NCI-H2081 treated with DMSO at 0.1 percent for 48 hours (cell line): ENCODE results near the gene NUTM2B.
"Not testable (repeated sequence)": the region's sequence is repeated elsewhere in the genome, so short reads cannot be mapped to it uniquely, and the experiment has no call there.

Experiments
- DNase-seq: peaks from one replicate; lab custom pipeline; 2025; lab: John Stamatoyannopoulos, UW

Gene NUTM2B, protein sequence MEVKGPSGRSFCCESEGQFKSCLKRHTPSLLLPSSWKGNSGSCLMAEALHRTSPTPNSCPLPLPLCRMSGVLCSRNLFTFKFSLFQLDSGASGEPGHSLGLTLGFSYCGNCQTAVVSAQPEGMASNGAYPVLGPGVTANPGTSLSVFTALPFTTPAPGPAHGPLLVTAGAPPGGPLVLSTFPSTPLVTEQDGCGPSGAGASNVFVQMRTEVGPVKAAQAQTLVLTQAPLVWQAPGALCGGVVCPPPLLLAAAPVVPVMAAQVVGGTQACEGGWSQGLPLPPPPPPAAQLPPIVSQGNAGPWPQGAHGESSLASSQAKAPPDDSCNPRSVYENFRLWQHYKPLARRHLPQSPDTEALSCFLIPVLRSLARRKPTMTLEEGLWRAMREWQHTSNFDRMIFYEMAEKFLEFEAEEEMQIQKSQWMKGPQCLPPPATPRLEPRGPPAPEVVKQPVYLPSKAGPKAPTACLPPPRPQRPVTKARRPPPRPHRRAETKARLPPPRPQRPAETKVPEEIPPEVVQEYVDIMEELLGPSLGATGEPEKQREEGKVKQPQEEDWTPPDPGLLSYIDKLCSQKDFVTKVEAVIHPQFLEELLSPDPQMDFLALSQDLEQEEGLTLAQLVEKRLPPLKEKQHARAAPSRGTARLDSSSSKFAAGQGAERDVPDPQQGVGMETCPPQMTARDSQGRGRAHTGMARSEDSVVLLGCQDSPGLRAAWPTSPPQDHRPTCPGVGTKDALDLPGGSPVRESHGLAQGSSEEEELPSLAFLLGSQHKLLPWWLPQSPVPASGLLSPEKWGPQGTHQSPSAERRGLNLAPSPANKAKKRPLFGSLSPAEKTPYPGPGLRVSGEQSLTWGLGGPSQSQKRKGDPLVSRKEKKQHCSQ

DNA sequence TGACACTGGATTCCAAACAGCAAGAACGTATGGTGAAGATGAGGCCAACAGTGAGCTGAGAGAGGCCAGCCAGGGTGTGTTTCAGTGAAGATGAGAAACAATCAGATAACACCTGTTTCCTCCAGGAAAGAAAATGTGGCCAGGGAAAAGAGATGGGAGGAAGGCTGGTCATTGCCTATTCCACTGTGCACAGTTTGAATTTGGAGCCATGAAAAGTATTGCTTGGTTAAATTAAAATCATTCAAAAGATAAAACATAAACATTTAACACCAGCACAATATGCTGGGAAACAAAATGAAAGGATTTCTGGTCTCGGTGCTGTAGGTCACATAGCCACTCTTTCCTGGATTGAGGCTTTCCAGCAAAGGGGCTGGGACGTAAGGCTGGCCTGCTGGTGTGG, at the start of gene NUTM2B:
Gene NUTM2B (plus strand): TSS at position 301 of the 400 bp plus-strand sequence. CDS start 383 bp downstream, outside the sequence.
- DNase-seq = not testable (repeated sequence)

DNA sequence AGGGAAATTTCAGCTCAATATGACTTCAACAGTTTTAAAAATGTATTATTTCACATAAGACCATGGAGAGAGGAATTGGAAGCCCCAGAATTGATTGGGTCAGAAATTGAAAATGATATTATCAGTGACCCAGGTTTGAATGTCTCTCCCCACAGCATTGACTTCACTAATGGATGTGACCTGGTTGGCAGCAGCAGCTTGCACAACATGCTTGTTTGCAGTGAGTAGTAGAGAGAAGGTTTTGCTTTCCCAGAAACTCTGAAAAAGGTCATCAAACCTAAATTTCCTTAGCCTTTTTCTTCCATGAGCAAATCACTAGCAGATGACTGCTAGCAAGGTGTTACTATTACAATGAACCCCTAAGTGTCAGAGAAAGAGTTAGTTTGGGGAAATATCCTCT, 39.7 kb upstream of the NUTM2B start:
- not testable (repeated sequence) for DNase-seq

DNA sequence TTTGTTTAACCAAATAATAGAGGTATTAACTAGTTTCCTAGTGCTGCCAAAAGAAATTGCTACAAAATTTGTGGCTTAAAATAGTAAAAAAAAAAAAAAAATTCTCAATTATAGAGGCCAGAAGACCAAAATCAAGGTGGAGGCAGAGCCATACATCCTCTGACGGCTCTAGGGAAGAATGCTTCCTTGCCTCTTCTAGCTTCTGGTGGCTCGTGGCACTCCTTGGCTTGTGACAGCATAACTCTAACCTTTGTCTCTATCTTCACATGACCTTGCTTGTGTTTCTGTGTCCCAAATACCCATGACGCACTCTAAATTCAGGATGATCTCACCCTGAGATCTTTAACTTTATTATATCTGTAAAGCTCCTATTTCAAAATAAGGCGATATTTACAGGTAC, 38.3 kb upstream of the NUTM2B start:
- not testable (repeated sequence) for DNase-seq

DNA sequence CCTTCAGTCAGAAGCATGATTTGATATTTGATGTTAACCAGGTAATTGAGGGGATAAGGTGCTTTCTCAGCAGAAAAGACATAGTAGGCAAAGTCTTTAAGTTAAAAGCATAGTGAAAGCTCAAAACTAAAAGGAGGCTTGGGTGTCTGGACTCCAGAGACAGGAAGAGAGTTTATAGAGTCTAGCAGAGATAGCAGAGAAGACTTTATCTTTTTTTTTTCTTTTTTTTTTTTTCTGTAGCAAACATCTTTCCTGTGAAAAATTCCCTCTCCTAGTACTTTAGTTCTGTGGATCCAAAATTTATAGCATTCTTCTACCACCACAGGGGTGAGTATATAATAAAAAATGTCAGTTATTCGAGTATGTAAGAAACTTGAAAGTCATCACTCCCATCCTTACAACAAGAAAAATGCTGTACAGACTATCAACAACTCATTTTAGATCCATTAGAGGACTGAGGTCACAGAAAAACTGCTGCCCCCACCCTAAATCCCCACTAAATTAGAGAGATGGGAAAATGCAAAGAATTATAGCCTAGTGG, 33.7 kb upstream of the NUTM2B start:
- not testable (repeated sequence) for DNase-seq

DNA sequence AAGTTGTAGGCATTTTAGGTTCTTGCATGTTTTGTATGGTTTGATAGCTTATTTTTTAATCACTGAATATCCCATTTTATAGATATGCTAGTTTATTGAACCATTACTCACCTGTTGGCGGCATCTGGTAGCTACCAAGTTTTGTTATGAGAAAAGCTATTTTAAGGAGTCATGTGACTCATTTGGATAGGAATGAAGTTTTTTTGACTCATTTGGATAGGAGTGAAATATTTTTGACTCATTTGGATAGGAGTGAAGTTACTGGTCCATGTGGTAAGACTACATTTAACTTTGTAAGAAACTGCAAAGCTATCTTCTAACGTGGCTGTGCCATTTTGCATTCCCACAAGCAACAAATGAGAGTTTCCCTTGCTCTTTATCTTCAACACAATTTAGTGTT, 28.1 kb upstream of the NUTM2B start:
- DNase-seq = not testable (repeated sequence)

DNA sequence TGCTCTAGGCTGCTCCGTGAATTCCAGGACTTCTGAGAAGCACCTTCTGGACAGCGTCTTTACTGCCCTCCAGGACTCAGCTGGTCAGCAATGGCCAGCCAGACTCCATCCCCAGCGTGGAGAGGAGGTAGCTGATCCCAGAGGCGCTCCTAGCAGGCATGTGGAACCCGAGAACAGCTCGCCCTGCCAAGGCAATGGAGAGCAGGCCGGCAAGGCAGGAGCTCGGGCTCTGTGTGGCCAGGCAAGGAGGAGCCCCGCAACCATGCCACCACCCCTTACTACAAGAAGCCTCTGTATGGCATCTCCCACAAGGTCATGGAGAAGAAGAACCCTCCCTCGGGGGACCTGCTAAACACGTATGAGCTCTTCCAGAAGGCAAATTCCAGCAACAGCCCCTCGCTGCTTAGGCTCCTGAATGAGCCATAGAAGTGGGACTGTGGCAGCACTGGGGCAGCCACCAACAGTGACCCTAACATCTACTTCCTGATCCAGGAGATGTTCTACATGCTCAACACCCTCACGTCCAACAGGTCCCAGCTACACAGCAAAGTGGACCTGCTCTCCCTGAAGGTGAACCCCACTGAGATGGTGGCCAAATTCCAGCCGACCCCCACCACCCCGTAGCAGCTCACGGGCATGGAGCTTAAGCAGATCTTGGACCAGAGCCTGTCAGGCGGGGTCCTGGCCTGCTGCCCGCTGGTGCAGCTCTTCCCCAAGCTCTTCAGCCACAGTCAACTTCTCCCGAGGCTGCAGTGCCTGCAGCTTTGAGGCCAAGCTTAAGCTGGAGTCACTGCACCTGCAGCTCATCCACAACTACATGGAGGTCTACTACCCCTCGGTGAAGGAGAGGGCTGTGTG, 19.8 kb upstream of the NUTM2B start:
- not testable (repeated sequence) for DNase-seq

DNA sequence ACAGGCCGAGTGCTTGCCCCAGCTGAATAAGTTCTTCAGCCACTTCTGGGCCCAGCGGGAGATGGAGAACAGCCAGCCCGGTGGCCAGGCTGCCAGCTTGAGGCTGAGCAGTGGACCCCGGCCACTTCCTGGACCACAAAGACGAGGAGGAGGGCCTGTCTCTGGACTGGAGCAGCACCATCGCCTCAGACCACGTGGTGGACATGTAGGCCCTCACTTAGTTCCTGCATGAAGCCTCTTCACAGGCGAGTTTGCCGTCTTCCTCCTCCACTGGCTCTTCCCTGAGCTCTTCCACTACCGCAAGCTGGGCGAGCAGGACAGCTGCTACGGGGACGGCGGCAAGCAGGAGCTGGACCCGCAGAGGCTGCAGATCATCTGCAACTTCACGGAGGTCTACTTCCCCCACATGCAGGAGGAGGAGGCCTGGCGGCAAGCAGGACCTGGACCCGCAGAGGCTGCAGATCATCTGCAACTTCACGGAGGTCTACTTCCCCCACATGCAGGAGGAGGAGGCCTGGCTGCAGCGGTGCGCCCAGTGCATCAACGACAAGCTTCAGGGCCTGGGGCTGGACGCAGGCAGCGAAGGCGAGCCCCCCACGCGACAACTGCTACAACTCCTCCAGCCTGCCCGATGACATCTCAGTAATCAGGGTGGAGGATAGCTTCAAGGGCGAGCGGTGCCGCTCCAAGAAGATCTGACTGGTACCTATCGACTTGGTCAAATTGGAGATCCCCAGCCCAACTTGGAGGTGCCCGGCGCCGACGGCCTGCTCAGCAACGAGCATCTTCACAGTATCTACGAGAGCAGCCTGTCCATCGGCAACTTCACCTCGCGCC, 18.9 kb upstream of the NUTM2B start:
- DNase-seq = not testable (repeated sequence)

DNA sequence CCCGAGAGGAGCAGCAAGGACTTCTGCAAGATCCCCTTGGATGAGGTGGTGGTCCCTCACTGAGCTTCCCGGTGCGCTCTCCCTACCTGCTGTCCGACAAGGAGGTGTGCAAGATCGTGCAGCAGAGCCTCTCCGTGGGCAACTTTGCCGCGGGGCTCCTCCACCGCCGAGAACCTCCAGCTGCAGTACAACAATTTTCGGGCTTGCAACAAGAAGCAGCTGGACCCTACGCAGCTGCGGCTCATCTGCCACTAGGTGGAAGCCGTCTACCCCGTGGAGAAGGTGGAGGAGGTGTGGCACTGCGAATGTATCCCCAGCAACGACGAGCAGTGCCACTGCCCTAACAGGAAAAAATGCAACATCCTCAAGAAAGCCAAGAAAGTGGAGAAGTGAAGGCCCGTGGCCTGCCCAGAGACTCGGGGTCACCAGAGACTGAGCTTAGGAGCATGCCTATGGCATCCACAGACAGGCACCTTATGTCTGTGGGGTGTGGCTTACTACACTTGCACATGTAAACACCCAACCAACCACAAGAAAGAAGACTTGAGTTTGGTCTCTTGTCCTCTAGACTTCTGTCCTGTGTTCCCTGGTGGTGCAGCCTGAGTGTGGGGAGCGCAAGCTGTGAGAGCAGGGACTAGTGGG, 17.9 kb upstream of the NUTM2B start:
- not testable (repeated sequence) for DNase-seq

DNA sequence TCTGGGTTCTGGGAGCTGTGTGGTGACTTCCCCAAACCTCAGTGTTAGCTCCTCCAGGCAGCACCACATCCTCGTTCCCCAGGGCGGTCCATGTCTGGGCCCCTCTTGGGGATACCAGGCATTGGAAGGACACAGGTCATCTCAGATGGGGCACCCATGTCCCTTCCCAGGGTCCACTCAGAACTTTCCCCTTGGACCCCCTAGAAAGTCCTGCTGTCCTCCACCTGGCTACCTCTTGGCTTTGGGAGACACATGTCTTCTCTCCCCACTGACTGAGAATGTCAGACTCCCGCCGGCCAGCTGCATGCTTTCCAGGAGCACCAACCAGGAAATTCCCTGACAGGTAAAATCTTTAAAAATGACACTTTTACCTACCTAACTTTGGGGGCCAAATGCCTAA, 16.4 kb upstream of the NUTM2B start:
- not testable (repeated sequence) for DNase-seq

DNA sequence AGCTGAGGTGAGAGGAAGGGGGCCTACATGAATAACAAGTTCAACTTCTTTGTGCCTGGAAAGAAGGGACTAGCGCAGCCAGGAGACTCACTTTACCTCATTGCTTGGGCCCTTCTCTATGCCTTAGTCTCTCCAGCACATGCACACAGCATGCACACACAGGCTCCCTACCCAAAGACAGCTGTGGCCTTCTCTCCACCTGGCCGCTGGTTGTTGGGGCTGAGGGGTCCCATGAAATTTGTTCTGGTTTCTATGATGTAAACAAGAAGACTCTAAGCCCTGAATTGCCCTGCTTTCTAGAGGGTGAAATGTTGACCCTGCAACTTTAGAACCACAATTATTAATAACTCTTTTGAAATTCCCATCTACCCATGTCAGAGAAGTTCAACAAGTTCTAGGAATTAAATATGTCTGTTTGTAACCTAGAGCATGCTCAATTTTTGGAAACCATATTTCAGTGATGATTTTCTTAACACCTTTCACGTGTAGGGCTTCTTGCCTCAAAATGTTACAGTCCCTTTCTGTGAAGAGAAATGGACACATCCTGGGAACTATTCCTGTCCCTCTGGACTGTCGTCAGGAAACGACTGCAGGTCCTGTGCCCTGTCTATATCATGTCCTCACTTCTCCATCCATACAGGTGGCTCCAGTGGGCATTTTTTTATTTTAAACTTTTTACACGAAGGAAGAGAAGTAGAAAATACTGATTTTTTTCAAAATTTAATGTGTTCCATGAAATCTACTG, 15.4 kb upstream of the NUTM2B start:
- DNase-seq = not testable (repeated sequence)

DNA sequence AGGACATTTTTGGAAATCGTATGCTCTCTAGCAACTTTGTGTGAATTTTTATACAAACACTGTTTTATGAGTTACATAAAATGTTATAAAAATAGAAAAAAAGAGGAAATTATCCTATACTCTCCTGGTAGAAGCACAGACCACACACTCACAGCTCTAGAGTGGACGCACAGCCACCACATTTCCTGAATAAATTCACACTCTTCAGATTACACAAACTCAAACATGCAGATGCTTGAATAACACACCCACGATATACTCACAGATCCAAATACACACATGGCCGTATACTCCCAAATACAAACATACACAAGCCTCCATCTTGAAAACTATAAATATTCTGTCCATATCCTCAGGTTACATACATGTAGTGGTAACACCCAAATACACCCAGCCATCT, 14.2 kb upstream of the NUTM2B start:
- DNase-seq = not testable (repeated sequence)

DNA sequence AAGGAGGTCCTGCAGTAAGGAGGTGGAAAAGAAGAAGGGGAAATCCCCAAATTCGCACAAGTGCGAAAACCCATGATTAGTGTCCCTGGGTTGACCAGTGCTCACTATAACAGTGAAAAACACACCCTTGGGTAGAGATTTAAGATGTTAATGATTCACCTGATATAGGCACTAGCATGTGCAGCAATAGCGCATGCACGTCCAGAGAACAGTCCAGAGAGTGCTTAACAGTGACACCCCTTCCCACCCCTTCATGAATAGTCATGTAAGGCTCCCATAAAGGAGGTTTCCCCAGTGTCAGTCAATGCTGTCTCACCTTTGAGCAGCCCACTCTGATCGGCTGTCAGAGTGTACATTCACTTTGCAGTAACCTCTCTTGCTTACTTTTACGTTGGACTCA, 6.4 kb upstream of the NUTM2B start:
- not testable (repeated sequence) for DNase-seq

DNA sequence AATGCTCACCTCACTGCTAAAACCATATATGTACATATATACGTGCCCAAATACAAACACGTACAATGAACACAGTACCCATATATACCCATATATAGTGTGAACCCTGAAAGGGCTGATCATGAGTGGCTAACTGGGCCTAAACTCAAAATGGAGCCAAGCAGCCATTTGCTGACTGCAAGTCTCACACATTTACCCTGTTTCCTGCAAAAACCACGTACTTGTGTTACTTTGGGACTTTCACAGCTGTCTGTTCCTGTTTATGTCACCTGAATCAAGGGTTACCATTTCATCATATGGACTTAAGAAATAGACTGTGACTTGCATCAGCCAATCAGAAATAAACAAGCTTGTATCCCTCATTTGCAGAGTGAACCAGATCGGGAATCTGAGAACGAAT, 5.9 kb upstream of the NUTM2B start:
- DNase-seq = not testable (repeated sequence)

DNA sequence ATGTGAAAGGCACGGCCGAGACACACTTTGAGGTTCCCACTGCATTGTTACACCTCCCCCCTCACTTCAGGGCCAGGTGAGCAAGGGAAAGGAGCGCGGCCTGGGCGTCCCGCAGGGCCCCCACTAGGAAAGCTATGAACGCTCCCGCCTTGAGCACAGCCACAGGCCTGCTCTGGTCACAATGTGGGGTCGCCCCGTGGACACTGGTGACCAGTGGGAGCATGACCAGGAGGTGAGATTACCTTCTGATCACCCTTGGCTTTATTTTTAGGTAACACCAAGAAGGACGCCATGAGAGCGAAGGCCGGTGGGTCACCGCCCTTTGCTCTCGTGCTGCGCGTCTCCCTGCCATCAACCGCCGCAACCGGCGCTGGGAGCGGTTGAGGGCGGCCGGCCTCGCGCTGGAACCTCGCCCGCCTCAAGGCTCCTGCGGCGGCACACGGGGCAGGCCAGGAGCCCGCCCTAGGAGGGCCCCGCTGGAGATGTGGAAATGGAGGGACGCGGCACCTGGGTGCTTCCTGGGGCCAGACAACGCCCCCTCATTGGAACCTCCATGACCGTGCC, 2.6 kb upstream of the NUTM2B start:
- DNase-seq = not testable (repeated sequence)

DNA sequence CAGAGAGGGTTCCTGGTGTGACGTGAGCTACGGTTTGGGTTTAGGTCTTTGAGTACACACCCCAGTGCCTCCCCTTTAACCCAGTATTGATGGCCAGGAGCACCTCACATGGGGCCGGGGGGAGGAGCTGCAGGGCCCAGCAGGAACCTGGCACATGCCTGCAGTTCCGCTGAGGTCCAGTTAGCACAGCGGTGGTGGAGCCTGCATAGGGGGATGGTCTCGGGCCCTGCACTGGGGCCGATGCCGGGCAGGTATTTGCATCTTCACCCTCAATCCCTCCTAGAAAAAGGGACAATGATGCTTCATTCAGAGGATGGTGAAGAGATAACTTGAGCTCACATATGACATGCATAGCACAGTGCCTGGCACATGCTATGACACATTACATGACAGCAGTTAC, 4.0 kb downstream of the NUTM2B start:
- DNase-seq = not testable (repeated sequence)

DNA sequence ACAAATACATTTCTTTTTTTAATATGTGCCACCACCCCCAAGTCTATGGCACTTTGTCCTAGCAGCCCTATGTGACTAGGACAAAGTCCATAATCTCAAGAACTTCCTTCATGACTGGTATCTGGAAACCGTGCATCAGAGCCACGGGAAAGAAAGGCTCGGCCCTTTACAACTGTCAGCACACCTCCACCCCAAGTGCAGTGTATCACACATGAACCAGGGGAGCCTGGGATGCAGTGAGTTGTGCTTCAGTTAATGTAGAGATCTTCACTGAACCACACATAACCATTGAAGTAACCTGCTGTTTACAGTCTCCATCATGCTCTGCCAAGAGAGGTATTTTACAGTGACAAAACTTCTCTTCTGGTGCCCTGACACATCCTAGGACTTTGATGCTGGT, 11.9 kb downstream of the NUTM2B start:
- DNase-seq = not testable (repeated sequence)

DNA sequence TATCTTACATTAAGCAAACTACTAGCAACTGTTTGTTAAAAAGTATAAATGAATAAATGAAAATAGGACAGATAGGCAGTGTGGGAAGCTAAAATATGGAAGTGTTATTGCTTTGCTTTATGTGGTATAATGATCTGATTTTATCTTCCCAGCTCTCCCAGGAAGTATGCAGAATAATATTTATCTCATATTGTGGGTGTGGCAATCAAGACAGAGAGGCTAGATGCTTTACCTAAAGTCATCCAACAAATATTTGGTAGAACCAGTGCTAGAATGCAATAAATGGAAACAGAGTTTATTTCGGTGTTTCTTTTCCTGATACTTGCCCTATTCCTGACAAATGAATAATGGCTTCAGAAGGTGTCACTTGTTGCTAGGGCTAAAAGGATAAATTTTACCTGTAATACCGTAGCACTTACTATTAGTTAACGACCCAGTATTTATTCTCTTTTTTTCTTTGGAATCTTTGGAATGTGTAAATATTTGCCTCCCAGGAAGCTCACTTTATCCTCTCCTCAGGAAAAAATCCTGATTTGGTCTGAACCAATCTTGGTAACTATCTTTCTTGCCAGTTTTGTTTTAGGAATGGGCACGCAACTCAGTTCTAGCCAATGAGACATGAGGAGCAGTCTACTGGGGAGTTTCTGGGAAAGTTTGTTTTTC, 14.0 kb downstream of the NUTM2B start:
- not testable (repeated sequence) for DNase-seq

DNA sequence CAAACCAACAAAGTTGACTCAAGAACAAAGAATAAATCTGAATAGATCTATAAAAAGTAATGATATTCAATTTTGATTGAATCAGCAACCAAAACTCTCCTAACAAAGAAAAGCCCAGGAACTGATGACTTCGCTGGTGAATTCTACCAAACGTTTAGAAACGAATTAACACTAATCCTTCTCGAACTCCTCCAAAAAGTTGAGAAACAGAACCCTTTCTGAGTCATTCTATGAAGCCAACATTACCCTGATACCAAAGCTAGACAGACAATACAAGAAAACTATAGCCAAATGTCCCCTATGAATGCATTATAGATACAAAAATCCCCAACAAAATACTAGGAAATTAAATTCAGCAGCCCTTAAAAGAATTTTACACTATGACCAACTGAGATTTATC, 17.0 kb downstream of the NUTM2B start:
- DNase-seq = not testable (repeated sequence)
